Body of pancreas (tissue), 4 donors: Measurements from ENCODE around the gene NOTCH3.

ENCODE experiments used
- POLR2A ChIP-seq, 3 donors: fragments of 450-650 bp; IDR thresholded peaks; one replicate each; pipeline ENCODE4 v1.6.1; 2016; ENCODE audit warnings: antibody characterized with exemption in 3 of 3, mild to moderate bottlenecking in 2 of 3
- TF ChIP-seq, protein P1 (sequence below), 7 experiments: fragments of 450-650 bp in 4 of 7; fragments of 200-600 bp in 3 of 7; sonication (generic) in 3 of 7; IDR thresholded peaks; one replicate each; pipeline ENCODE4 v1.5.1; 2016 to 2019; ENCODE audit warnings: antibody characterized with exemption in 7 of 7

DNA sequence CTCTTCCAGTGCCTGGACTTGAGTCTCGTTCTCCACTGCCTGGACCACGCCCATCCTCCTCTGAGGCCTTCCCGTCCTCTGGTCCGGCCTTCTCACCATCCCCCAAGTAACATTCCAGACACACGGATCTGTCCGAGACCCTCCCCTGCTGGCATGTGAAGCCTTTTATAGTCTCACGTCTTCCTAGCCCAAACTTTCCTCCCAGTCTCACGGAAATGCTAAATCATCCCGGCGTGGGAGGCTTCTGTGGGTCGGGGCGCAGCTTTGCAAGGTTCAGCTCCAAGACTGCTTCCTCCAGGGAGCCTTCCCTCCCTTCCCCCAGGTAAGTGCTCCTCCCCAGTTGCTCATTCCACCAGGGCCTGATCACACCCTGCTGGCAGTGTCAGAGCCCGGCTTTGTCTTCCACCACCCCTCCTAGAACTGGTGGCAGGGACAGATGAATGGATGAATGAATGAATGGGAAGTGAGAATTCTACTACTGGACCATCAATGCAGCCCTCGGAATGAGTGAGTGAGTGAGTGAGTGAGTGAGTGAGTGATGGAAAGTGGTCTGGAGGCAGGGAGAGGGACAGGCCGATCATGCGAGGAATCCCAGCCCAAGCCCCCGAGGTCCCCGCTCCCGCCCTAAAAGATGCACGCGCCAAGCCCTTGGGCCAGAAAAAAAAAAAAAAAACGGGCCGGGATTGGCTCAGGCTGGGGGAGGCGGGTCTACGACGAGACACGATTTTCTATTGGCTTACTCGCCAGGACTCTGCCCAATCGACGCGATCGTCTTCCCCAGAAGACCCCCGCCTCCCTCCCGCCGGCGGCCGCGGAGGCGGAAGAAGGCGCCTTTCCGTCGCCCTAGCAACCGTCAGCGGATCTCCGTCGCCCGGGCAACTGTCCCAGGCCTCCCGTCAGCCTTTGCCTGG is 22.2 kb upstream of the NOTCH3 start:
- TF ChIP-seq, protein P1, sequence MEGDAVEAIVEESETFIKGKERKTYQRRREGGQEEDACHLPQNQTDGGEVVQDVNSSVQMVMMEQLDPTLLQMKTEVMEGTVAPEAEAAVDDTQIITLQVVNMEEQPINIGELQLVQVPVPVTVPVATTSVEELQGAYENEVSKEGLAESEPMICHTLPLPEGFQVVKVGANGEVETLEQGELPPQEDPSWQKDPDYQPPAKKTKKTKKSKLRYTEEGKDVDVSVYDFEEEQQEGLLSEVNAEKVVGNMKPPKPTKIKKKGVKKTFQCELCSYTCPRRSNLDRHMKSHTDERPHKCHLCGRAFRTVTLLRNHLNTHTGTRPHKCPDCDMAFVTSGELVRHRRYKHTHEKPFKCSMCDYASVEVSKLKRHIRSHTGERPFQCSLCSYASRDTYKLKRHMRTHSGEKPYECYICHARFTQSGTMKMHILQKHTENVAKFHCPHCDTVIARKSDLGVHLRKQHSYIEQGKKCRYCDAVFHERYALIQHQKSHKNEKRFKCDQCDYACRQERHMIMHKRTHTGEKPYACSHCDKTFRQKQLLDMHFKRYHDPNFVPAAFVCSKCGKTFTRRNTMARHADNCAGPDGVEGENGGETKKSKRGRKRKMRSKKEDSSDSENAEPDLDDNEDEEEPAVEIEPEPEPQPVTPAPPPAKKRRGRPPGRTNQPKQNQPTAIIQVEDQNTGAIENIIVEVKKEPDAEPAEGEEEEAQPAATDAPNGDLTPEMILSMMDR (IDR thresholded peaks at IDR 0.05): no peak
- TF ChIP-seq POLR2A (IDR thresholded peaks at IDR 0.05): no peak
